ENCODE data around the gene TMEM52. TPM values are rescaled to one million over a fixed set of nuclear protein-coding genes. Genes with fewer than 3 reads are reported as not detected.

Gene TMEM52
- polyA plus RNA-seq, 2 donors, result 2.1 TPM

DNA sequence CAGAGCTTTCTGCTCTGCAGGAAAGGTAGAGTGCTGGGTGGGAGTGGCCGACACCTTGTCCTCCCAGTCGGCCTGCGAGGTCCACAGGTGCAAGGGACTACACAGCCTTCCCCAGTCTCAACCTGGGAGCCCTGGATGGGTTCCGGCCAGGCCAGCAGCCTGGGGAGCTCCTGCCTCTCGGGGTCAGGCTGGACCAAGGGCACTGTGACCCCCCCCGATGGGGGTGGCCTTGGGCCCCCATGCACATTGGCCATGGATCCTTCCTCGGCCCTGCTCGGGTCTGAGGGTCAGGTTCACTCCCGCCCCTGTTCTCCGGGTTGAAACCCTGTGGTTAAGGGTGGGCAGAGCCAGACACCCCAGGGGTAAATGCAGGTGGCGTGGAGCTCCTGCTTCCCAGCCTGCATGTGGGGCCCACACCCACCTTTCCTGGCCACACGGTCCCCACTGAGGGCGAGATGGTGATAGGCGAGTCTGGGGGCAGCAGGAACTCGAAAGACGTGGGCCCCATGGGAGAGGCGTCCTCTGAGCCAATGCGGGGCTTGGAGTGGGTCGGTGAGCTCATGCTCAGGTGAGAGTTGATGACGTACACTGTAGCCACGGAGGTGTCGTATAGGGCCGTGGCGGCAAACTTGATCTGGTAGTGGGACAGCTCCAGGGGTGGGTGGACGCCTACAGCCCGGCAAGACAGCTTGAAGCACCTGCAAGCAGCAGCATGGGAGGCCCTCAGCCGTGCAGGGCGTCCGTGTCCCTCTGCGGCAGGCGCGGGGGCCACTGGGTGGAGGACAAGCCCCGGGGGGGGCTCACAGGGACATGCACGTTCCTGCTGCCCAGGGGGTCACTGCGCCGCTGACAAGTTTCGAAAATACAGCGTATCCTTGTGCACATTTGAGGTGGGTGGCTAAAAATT lies 10.8 kb upstream of the TMEM52 start:
- Histone ChIP-seq H3K9me3 (ENCODE audit: control insufficient read depth in 2 of 2, insufficient read depth in 1 of 2, low read depth in 1 of 2, low read length in 1 of 2) (peaks cover 0 to 3% of the 10 kb centered on the region in 2 donors), H3K27ac (ENCODE audit: low read depth in 2 of 2, low read length in 1 of 2) (no peak overlapping the region), H3K4me1 (ENCODE audit: control insufficient read depth in 2 of 2, insufficient read depth in 2 of 2, low read length in 1 of 2) (no peaks in the 10 kb centered on the region), H3K36me3 (ENCODE audit: control insufficient read depth in 2 of 2, insufficient read depth in 2 of 2, low read length in 1 of 2) (no peaks in the 10 kb centered on the region), H3K27me3 (ENCODE audit: control insufficient read depth in 1 of 2, insufficient read depth in 2 of 2, low read length in 2 of 2) (no peaks in the 10 kb centered on the region), H3K4me3 (ENCODE audit: low read depth in 1 of 2, low read length in 2 of 2) (no peak overlapping the region)
- WGBS, 2 donors, result 84% methylated on average over 38 of the region's 38 CpGs

DNA sequence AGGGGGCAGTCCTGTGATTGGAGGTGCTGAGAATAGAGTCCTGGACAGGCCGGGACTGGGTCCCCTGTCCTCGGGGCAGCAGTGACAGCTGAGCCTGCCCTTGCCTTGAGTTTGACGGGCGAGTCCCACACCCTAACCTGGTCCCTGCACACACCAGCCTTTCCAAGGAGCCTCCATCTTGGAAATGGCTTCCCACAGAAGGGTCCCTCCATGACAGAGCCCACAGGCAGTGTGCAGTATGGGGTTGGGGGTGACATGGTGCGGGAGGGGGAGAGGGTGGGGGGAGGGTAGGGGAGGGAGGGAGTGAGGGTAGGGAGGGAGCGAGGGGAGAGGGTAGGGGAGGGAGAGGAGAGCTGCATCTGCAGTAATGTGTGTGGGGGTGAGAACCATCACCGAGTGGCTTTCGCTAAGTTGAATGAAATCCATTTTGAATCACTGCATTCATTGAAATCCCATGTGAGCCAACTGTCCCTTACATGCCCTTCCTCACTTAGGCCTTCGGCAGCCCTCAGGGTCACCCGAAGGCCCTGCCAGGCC lies 10.1 kb upstream of the TMEM52 start:
- no peak overlapping the region for H3K27ac ChIP-seq (ENCODE audit: low read depth in 2 of 2, low read length in 1 of 2)
- peaks cover 0 to 3% of the 10 kb centered on the region in 2 donors for H3K4me1 ChIP-seq (ENCODE audit: control insufficient read depth in 2 of 2, insufficient read depth in 2 of 2, low read length in 1 of 2)
- no peak overlapping the region for H3K4me3 ChIP-seq (ENCODE audit: low read depth in 1 of 2, low read length in 2 of 2)
- H3K36me3 ChIP-seq (ENCODE audit: control insufficient read depth in 2 of 2, insufficient read depth in 2 of 2, low read length in 1 of 2), result no peaks in the 10 kb centered on the region
- H3K9me3 ChIP-seq (ENCODE audit: control insufficient read depth in 2 of 2, insufficient read depth in 1 of 2, low read depth in 1 of 2, low read length in 1 of 2), result peaks cover 0 to 2% of the 10 kb centered on the region in 2 donors
- no peaks in the 10 kb centered on the region for H3K27me3 ChIP-seq (ENCODE audit: control insufficient read depth in 1 of 2, insufficient read depth in 2 of 2, low read length in 2 of 2)
- WGBS, 2 donors, result 63 to 64% methylated on average over 9 to 10 of the region's 10 CpGs

DNA sequence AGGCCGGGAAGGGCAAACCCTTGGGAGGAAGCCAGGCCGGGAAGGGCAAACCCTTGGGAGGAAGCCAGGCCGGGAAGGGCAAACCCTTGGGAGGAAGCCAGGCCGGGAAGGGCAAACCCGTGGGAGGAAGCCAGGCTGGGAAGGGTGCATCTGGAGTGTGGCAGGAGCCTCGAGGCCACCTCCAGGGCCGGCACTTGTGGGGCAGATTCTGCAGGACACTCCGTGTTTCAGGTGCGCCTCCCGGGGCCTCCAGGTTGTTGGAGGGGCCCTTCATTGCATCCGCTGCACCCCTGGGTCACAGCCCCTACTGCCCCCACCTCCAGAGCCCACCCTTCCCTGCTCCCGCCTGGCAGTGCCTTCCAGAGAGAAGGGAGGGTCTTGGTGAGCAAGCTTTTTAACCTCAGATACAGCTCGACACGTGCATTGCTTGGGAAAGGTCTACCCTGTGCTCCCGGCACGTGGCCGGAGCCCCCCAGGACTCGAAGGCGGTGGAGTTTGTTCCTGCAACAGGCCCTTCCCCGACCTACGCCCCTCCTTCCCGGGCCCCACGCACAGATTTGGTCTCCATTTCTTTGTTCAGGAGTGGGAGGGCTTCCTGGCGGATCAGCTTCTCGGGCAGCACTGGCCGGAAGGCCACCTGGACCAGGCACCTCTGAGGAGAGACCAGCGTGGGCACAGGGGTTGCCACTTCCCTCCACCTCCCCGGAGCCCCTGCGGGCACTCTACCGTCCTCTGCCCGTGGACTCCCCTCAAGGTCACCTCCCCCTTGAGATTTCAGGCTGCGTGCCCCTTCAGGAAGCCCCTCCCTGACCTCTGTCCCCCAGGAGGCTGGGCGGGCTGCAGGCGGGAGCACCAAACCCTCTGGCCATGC lies 9.4 kb upstream of the TMEM52 start:
- 63% methylated on average over 30 to 33 of the region's 34 CpGs for WGBS, 2 donors
- peaks cover 0 to 3% of the 10 kb centered on the region in 2 donors for H3K4me1 ChIP-seq (ENCODE audit: control insufficient read depth in 2 of 2, insufficient read depth in 2 of 2, low read length in 1 of 2)
- H3K4me3 ChIP-seq (ENCODE audit: low read depth in 1 of 2, low read length in 2 of 2), result no peak overlapping the region
- H3K9me3 ChIP-seq (ENCODE audit: control insufficient read depth in 2 of 2, insufficient read depth in 1 of 2, low read depth in 1 of 2, low read length in 1 of 2), result peaks cover 0 to 2% of the 10 kb centered on the region in 2 donors
- no peaks in the 10 kb centered on the region for H3K36me3 ChIP-seq (ENCODE audit: control insufficient read depth in 2 of 2, insufficient read depth in 2 of 2, low read length in 1 of 2)
- H3K27me3 ChIP-seq (ENCODE audit: control insufficient read depth in 1 of 2, insufficient read depth in 2 of 2, low read length in 2 of 2), result no peaks in the 10 kb centered on the region
- no peak overlapping the region for H3K27ac ChIP-seq (ENCODE audit: low read depth in 2 of 2, low read length in 1 of 2)

DNA sequence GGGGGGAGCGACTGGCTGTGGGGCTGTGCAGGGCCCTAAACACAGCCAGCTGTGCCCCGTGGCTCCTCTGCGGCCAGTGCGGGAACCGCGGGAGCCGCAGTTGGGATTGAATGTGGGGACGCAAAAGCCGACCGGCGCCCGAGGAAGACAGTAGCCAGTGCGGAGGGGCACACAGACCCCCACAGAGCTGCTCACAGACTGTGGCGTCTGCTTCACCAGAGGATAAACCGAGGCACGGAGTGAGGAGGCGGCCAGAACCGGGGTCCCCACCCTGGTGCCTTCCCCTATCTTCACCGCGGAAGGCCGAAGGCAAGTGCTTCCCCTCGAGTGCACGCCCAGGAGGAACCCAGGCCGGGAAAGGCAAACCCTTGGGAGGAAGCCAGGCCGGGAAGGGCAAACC lies 8.7 kb upstream of the TMEM52 start:
- 66 to 74% methylated on average over 25 of the region's 25 CpGs for WGBS, 2 donors

DNA sequence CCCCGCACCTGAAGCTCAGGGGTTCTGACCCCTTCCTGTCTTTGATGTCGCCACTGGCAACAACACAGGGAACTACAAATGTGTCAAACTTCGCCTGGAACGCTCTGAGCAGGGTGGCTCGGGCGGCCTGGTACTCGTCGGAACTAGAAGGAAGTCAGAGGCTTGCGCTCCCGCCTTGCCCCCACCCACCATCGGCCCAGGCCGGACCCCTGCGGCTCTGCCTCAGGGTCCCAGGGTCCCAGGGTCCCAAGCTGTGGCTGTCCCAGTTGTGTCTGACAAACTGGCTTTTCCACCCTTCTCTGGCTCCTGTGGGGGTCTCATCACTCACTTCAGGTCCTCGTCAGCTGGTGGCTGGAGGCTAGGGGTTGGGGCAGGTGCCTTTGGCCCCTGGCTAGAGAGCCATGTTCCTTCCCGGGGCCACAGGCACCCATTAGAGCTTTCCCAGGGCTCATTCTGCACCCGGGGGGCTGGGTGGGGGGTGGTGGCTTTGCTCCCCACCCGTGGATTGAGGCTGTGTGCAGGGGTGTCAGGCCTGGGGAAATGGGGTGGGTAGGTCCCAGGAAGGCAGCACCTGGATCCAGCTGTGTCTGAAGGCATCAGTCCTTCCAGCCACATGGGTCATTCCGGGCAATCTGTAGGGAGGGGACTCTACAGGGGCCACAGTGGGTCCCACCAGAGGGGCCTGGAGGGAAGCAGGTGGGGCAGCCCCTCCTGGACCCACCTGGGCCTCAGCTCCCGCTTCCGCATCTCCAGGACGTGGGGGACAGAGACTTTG lies 8.0 kb upstream of the TMEM52 start:
- 70 to 74% methylated on average over 21 of the region's 21 CpGs for WGBS, 2 donors
- Histone ChIP-seq H3K4me3 (ENCODE audit: low read depth in 1 of 2, low read length in 2 of 2) (no peak overlapping the region), H3K27ac (ENCODE audit: low read depth in 2 of 2, low read length in 1 of 2) (no peak overlapping the region), H3K4me1 (ENCODE audit: control insufficient read depth in 2 of 2, insufficient read depth in 2 of 2, low read length in 1 of 2) (peaks cover 0 to 3% of the 10 kb centered on the region in 2 donors), H3K27me3 (ENCODE audit: control insufficient read depth in 1 of 2, insufficient read depth in 2 of 2, low read length in 2 of 2) (no peaks in the 10 kb centered on the region), H3K36me3 (ENCODE audit: control insufficient read depth in 2 of 2, insufficient read depth in 2 of 2, low read length in 1 of 2) (no peaks in the 10 kb centered on the region), H3K9me3 (ENCODE audit: control insufficient read depth in 2 of 2, insufficient read depth in 1 of 2, low read depth in 1 of 2, low read length in 1 of 2) (peaks cover 0 to 2% of the 10 kb centered on the region in 2 donors)

More for the DNA sequence above, 8.7 kb upstream of the TMEM52 start:
- Histone ChIP-seq H3K4me3 (ENCODE audit: low read depth in 1 of 2, low read length in 2 of 2) (no peak overlapping the region), H3K27ac (ENCODE audit: low read depth in 2 of 2, low read length in 1 of 2) (no peak overlapping the region), H3K9me3 (ENCODE audit: control insufficient read depth in 2 of 2, insufficient read depth in 1 of 2, low read depth in 1 of 2, low read length in 1 of 2) (peaks cover 0 to 2% of the 10 kb centered on the region in 2 donors), H3K36me3 (ENCODE audit: control insufficient read depth in 2 of 2, insufficient read depth in 2 of 2, low read length in 1 of 2) (no peaks in the 10 kb centered on the region), H3K27me3 (ENCODE audit: control insufficient read depth in 1 of 2, insufficient read depth in 2 of 2, low read length in 2 of 2) (no peaks in the 10 kb centered on the region), H3K4me1 (ENCODE audit: control insufficient read depth in 2 of 2, insufficient read depth in 2 of 2, low read length in 1 of 2) (peaks cover 0 to 3% of the 10 kb centered on the region in 2 donors)

DNA sequence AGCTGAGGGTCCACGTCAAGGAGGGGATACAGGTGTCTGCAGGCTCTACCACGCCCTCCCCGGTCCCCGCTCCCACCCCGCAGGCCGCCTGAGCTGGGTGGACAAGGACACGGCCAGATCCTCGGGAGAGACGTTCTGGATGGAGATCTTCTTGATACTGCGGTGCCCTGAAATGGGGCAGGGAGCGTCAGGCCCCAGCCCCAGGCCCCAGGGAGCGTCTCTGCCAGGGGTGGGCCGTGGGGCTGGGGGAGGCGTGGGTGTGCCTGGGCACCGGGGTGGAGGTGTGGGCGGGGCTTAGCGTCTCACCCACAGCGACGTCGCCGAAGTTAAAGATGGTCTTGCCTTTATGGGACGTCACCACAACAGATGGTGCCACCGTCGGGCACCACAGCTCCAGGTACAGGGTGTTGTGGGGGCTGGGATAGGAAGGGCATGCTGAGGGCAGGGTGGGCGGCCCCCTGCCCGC lies 7.3 kb upstream of the TMEM52 start:
- Histone ChIP-seq H3K27me3 (ENCODE audit: control insufficient read depth in 1 of 2, insufficient read depth in 2 of 2, low read length in 2 of 2) (no peaks in the 10 kb centered on the region), H3K4me3 (ENCODE audit: low read depth in 1 of 2, low read length in 2 of 2) (no peak overlapping the region), H3K36me3 (ENCODE audit: control insufficient read depth in 2 of 2, insufficient read depth in 2 of 2, low read length in 1 of 2) (no peaks in the 10 kb centered on the region), H3K9me3 (ENCODE audit: control insufficient read depth in 2 of 2, insufficient read depth in 1 of 2, low read depth in 1 of 2, low read length in 1 of 2) (peaks cover 0 to 2% of the 10 kb centered on the region in 2 donors), H3K27ac (ENCODE audit: low read depth in 2 of 2, low read length in 1 of 2) (no peak overlapping the region), H3K4me1 (ENCODE audit: control insufficient read depth in 2 of 2, insufficient read depth in 2 of 2, low read length in 1 of 2) (peaks cover 0 to 3% of the 10 kb centered on the region in 2 donors)
- 77 to 79% methylated on average over 26 of the region's 26 CpGs for WGBS, 2 donors

DNA sequence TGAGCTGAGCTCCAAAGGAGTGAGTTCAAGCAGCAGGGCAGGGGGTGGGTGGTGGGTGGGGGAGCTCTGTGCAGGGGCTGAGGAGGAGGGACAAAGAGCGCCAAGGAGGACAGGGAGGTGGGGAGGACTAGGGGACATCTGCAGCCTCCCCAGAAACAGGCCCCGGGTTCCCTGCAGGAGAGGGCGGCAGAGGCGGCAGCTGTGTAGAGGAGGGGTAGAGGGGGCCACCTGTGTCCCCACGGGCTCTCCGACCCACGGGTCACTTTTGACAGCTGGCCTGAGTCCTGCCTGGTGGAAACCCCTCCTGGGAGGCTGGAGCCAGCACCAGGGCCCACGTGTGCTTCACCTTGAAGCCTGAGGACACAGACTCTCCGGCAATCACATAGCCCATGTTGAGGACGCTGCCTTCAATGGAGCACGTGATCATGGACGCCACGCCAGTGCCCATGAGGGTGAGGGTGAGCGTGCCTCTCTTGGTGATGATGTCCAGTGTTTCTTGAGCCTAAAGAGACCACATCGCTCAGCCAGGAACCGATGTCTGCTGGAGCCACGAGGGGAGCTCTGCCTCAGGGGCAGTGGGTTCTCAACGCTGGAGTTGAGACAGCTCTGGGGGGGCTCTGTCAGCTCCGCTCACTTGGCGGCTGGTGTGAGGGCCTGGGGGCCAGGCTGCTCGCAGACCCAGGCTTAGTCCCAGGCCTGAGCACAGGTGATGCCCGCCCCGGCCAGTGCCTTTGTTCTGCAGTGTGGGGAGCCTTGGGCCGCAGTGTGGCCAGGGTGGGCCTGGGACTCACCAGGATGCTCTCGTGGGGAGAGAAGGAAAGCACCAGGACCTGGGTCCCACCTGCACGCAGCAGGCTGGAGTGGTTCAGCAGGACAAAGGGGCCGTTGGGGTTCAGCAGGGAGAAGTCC lies 6.6 kb upstream of the TMEM52 start:
- no peak overlapping the region for H3K4me3 ChIP-seq (ENCODE audit: low read depth in 1 of 2, low read length in 2 of 2)
- H3K36me3 ChIP-seq (ENCODE audit: control insufficient read depth in 2 of 2, insufficient read depth in 2 of 2, low read length in 1 of 2), result no peaks in the 10 kb centered on the region
- H3K9me3 ChIP-seq (ENCODE audit: control insufficient read depth in 2 of 2, insufficient read depth in 1 of 2, low read depth in 1 of 2, low read length in 1 of 2), result peaks cover 0 to 2% of the 10 kb centered on the region in 2 donors
- no peaks in the 10 kb centered on the region for H3K27me3 ChIP-seq (ENCODE audit: control insufficient read depth in 1 of 2, insufficient read depth in 2 of 2, low read length in 2 of 2)
- no peak overlapping the region for H3K27ac ChIP-seq (ENCODE audit: low read depth in 2 of 2, low read length in 1 of 2)
- peaks cover 0 to 3% of the 10 kb centered on the region in 2 donors for H3K4me1 ChIP-seq (ENCODE audit: control insufficient read depth in 2 of 2, insufficient read depth in 2 of 2, low read length in 1 of 2)
- 81 to 82% methylated on average over 27 of the region's 27 CpGs for WGBS, 2 donors

DNA sequence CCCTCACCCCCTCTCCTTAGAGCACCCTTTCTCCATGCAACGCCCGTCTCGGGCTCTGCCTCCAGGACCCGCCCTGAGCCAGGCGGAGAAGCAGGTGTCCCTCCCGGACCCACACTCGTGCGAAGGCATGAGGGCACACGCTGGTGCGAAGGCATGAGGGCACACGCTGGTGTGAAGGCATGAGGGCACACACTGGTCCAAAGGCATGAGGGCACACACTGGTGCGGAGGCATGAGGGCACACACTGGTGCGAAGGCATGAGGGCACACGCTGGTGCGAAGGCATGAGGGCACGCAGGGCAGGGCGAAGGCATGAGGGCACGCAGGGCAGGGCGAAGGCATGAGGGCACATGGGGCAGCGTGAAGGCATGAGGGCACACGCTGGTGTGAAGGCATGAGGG lies 5.8 kb upstream of the TMEM52 start:
- Histone ChIP-seq H3K4me1 (ENCODE audit: control insufficient read depth in 2 of 2, insufficient read depth in 2 of 2, low read length in 1 of 2) (peaks cover 0 to 3% of the 10 kb centered on the region in 2 donors), H3K27me3 (ENCODE audit: control insufficient read depth in 1 of 2, insufficient read depth in 2 of 2, low read length in 2 of 2) (no peaks in the 10 kb centered on the region), H3K27ac (ENCODE audit: low read depth in 2 of 2, low read length in 1 of 2) (no peak overlapping the region), H3K36me3 (ENCODE audit: control insufficient read depth in 2 of 2, insufficient read depth in 2 of 2, low read length in 1 of 2) (no peaks in the 10 kb centered on the region), H3K9me3 (ENCODE audit: control insufficient read depth in 2 of 2, insufficient read depth in 1 of 2, low read depth in 1 of 2, low read length in 1 of 2) (peaks cover 0 to 2% of the 10 kb centered on the region in 2 donors), H3K4me3 (ENCODE audit: low read depth in 1 of 2, low read length in 2 of 2) (no peak overlapping the region)
- 82 to 83% methylated on average over 21 of the region's 21 CpGs for WGBS, 2 donors

Data from esophagus (tissue), 2 donors.